A673 (cell line): Measurements from ENCODE around the gene MED12L. TPM values are rescaled to one million over a fixed set of nuclear protein-coding genes. Genes with fewer than 3 reads are reported as not detected.

ENCODE experiments used
- BruUV-seq: library from RNA; stranded (reverse); fragments of 400-500 nt; replicated peaks from 2 replicates; lab custom pipeline; 2021; lab: Mats Ljungman, UMichigan
- CTCF ChIA-PET: fragments of 300-600 bp; sonication (Branson Sonifier 250); formaldehyde crosslinking; loops from one replicate; lab custom pipeline; 2022; ENCODE audit warnings: antibody characterized with exemption; lab: Charles Lee
- POLR2A ChIA-PET: fragments of 300-600 bp; sonication (Branson Sonifier 250); formaldehyde crosslinking; loops from one replicate; lab custom pipeline; 2022; ENCODE audit warnings: antibody characterized with exemption; ENCODE audit not compliant: low non-redundant PET; lab: Charles Lee
- DNase-seq: peaks from one replicate; pipeline ENCODE4 v3.0.0-alpha.2; 2015; ENCODE audit warnings: low spot score
- H3K27ac ChIP-seq: fragments of 200-600 bp; sonication (generic); 2 replicates; pipeline ENCODE4 v1.5.1; 2016; ENCODE audit warnings: mixed run types, low read depth, mild to moderate bottlenecking, mixed read lengths, antibody characterized with exemption, low read length; ENCODE audit not compliant: poor library complexity, severe bottlenecking
- H3K27me3 ChIP-seq: fragments of 200-600 bp; sonication (generic); replicated peaks from 2 replicates; pipeline ENCODE4 v1.6.1; 2017; ENCODE audit warnings: mixed run types, low read depth, mild to moderate bottlenecking, mixed read lengths, antibody characterized with exemption, low read length; ENCODE audit not compliant: insufficient read depth, poor library complexity
- H3K36me3 ChIP-seq: fragments of 200-600 bp; sonication (generic); 2 replicates; pipeline ENCODE4 v1.6.1; 2016; ENCODE audit warnings: mixed run types, mild to moderate bottlenecking, mixed read lengths, antibody characterized with exemption, low read length; ENCODE audit not compliant: insufficient read depth, poor library complexity, severe bottlenecking
- H3K4me1 ChIP-seq: fragments of 200-600 bp; sonication (generic); 2 replicates; pipeline ENCODE4 v1.6.1; 2017; ENCODE audit warnings: mixed run types, mild to moderate bottlenecking, mixed read lengths, antibody characterized with exemption, low read length; ENCODE audit not compliant: insufficient read depth, poor library complexity, severe bottlenecking
- H3K4me3 ChIP-seq: fragments of 200-600 bp; sonication (generic); 2 replicates; pipeline ENCODE4 v1.5.1; 2016; ENCODE audit warnings: low read depth, mixed run types, mild to moderate bottlenecking, mixed read lengths, low read length; ENCODE audit not compliant: poor library complexity, severe bottlenecking
- H3K9me3 ChIP-seq: fragments of 200-600 bp; sonication (generic); 2 replicates; pipeline ENCODE4 v1.6.1; 2016; ENCODE audit warnings: mixed run types, low read depth, mild to moderate bottlenecking, mixed read lengths, antibody characterized with exemption, low read length; ENCODE audit not compliant: poor library complexity, severe bottlenecking
- EZH2 ChIP-seq: fragments of 200-600 bp; sonication (generic); IDR thresholded peaks from 2 replicates; pipeline ENCODE4 v1.6.1; 2017; ENCODE audit warnings: borderline replicate concordance, low read depth, mild to moderate bottlenecking, mixed read lengths, antibody characterized with exemption, low read length; ENCODE audit not compliant: poor library complexity, severe bottlenecking
- intact Hi-C: fragments of 100-400 bp; cut with micrococcal nuclease; formaldehyde crosslinking; loops from one replicate; pipeline ENCODE4 v1.10.0; 2022; ENCODE audit not compliant: unreplicated experiment
- total RNA-seq: library from RNA; stranded (reverse); gene quantifications from 2 replicates; pipeline ENCODE4 v1.2.3, GENCODE V29; 2021
- TF ChIP-seq, protein P1 (sequence below): fragments of 300-800, 200-600 bp; sonication (generic); conservative IDR thresholded peaks from 2 replicates; pipeline ENCODE4 v1.5.1; 2017; ENCODE audit warnings: low read depth, mild to moderate bottlenecking, antibody characterized with exemption, low read length, moderate library complexity, mixed read lengths

MED12L gene
- total RNA-seq, 1 experiment from 2014 or later: 0.71 TPM

DNA sequence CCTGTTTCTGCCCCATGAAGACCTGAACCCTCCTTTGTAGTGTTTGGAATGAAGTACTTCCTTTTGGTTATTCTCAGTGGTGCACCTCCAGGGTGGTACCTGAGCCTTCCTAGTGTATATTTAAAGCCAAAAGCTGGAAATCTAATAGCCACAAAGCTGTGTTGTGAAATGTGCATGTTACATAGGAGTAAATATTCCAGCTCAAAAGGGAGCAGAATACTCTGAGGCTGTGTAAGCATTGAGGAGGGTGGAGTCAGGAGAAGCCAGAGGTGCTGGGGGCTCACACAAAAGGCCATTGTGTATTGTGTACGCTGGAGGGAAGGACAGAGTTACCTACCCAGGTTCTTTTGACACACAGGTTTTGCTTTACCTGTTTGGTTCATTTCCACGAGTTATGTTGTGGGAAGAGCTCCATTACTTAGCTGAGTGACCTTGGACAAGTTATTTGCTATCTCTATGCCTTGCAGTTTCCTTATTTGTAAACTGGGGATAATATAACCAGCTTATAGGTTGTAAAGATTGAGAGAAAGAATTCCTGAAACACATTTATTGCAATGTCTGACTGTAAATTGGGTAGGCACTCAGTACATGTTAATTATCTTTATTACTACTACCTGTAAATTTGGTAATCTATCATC lies 92.9 kb downstream of the MED12L start:
- no TSS peak for BruUV-seq
- Histone ChIP-seq H3K27me3 (no peaks in the 10 kb centered on the region), H3K9me3 (no peaks in the 10 kb centered on the region), H3K36me3 (no peaks in the 10 kb centered on the region), H3K4me3 (no peak overlapping the region), H3K4me1 (no peaks in the 10 kb centered on the region), H3K27ac (no peak overlapping the region)
- DNase-seq: no peak
- ChIA-PET POLR2A (no interaction called here), CTCF (interaction anchor here (0.6 to 1.0 kb wide), 2 partner anchors 10 to 149 kb away, joined by 3 to 9 read pairs; no protein-coding TSS in a partner anchor)
- TF ChIP-seq, protein P1, sequence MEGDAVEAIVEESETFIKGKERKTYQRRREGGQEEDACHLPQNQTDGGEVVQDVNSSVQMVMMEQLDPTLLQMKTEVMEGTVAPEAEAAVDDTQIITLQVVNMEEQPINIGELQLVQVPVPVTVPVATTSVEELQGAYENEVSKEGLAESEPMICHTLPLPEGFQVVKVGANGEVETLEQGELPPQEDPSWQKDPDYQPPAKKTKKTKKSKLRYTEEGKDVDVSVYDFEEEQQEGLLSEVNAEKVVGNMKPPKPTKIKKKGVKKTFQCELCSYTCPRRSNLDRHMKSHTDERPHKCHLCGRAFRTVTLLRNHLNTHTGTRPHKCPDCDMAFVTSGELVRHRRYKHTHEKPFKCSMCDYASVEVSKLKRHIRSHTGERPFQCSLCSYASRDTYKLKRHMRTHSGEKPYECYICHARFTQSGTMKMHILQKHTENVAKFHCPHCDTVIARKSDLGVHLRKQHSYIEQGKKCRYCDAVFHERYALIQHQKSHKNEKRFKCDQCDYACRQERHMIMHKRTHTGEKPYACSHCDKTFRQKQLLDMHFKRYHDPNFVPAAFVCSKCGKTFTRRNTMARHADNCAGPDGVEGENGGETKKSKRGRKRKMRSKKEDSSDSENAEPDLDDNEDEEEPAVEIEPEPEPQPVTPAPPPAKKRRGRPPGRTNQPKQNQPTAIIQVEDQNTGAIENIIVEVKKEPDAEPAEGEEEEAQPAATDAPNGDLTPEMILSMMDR: no peak
- TF ChIP-seq EZH2: no peak
- intact Hi-C loops: no loop called here

DNA sequence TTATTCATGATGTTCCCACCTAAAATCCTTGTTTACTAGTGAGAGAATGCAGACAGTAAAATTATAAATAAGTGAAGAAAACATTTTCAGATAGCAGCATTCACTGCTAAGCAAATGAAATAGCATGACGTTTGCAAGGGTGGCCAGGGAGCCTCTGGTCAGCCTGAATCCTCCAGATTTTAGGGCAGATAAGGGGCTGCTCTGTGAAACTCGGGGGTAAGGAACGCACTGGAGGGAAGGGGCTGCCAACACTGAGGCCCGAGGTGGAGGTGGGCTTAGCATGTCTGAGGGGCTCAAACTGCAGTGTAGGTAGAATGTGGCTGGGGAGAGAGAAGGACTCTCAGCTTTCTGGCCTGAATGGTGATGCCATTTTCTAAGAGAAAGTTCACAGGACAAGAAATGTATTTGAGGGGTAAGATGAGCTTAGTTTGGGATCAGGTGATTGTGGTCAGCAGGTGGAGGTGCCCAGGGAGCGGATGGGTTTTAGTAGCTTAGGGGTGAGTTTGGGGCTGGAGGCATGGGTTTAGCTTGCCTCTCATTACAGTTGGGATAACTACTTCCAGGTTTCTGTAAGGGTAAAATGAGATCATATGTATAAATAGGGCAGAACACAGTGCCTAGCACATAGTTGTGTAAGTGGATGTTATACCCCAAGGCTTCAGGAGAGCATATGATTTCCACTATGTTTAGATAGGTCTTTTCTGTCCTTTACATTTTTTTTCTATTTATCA lies 97.0 kb downstream of the MED12L start:
- no TSS peak for BruUV-seq
- DNase-seq: no peak
- no peaks in the 10 kb centered on the region for H3K27me3 ChIP-seq
- no peaks in the 10 kb centered on the region for H3K36me3 ChIP-seq
- intact Hi-C loops: no loop called here
- ChIA-PET POLR2A (no interaction called here), CTCF (no interaction called here)
- no peaks in the 10 kb centered on the region for H3K9me3 ChIP-seq
- no peaks in the 10 kb centered on the region for H3K4me1 ChIP-seq
- no peak overlapping the region for H3K4me3 ChIP-seq
- H3K27ac ChIP-seq: no peak overlapping the region
- TF ChIP-seq, protein P1: no peak
- no peak for TF ChIP-seq EZH2

DNA sequence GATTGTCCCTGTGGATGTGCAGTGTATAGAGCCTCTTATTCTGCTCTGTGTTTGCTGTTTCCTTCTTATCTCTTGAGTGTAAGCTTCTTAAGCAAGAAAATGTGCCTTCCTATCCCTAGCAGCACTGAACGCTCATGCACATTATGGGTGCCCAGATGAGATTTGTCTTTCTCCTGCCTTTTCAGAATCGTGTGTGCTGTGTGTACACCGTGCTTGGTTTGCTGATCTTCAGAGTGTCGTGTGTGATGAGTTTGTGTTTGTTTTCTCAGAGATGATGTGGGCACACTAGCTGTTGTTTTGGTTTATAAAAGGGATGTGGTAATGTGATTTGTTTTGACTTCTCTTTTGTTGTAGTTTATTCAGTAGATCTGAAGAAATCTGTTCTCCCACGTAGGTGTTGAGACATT lies 97.8 kb downstream of the MED12L start:
- Histone ChIP-seq H3K27me3 (no peaks in the 10 kb centered on the region), H3K4me3 (no peak overlapping the region), H3K27ac (no peak overlapping the region), H3K36me3 (no peaks in the 10 kb centered on the region), H3K4me1 (no peaks in the 10 kb centered on the region), H3K9me3 (no peaks in the 10 kb centered on the region)
- intact Hi-C loops: no loop called here
- ChIA-PET POLR2A (no interaction called here), CTCF (no interaction called here)
- no peak for DNase-seq
- TF ChIP-seq EZH2: no peak
- TF ChIP-seq, protein P1: no peak
- BruUV-seq: no TSS peak
